RWPE1 (cell line): Measurements from ENCODE around the gene PPY.

ENCODE experiments used
- CTCF ChIA-PET: fragments of 350-600 bp; sonication (Branson Sonifier 250); formaldehyde crosslinking; extraction: SDS; loops from one replicate; lab custom pipeline; 2021; lab: Yijun Ruan, JAX
- POLR2A ChIA-PET: fragments of 400-600 bp; formaldehyde crosslinking; extraction: SDS; loops from one replicate; lab custom pipeline; 2020; ENCODE audit warnings: antibody characterized with exemption; ENCODE audit not compliant: low non-redundant PET; lab: Yijun Ruan, JAX
- DNase-seq: peaks from one replicate; pipeline ENCODE4 v3.0.0; 2012; ENCODE audit warnings: low spot score
- H3K27ac ChIP-seq: fragments of 450-650 bp; 2 replicates; pipeline ENCODE4 v1.5.1; 2017
- TF ChIP-seq, protein P1 (sequence below): fragments of 450-650 bp; conservative IDR thresholded peaks from 2 replicates; pipeline ENCODE4 v1.5.1; 2017; ENCODE audit warnings: low read depth, mild to moderate bottlenecking

PPY gene, protein sequence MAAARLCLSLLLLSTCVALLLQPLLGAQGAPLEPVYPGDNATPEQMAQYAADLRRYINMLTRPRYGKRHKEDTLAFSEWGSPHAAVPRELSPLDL

DNA sequence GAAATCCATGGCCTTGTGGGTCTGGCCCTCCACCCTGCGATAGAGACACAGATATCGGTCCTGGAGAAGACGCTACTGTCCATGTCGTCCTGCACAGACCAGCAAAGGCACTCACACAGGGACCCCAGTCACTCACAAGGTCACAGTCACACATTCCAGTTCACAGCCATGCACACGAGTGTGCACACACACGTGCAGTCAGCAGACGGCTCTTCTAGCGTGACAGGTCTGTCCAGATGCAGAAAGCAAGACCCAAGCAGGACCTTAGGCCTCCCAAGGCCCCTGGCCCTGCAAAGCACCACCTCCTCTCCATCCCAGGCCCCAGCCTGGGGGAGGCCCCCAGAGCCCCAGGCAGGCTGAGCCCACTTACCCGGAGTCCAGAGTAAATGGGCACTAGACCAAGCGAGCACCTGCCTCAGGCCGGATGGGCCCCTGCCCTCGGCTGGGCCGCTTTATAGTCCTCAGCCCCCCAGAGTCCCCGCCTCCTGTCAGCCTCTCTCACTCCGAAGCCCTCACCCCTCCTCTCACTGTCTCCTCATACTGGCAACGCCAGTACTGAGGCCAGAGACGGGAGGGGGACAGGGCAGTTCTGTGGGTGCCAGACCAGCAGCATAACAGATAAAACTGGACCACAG lies at the start of gene PPY:
Gene PPY (minus strand): TSS at position 426 of the 635 bp plus-strand sequence. CDS start 822 bp downstream, outside the sequence.
- CTCF ChIA-PET: interaction anchor here (1.0 kb wide), 1 partner anchor 16 kb away, joined by 3 read pairs; no protein-coding TSS in a partner anchor
- no peak within 1 kb of the TSS for H3K27ac ChIP-seq
- DNase-seq: no peak
- TF ChIP-seq, protein P1, sequence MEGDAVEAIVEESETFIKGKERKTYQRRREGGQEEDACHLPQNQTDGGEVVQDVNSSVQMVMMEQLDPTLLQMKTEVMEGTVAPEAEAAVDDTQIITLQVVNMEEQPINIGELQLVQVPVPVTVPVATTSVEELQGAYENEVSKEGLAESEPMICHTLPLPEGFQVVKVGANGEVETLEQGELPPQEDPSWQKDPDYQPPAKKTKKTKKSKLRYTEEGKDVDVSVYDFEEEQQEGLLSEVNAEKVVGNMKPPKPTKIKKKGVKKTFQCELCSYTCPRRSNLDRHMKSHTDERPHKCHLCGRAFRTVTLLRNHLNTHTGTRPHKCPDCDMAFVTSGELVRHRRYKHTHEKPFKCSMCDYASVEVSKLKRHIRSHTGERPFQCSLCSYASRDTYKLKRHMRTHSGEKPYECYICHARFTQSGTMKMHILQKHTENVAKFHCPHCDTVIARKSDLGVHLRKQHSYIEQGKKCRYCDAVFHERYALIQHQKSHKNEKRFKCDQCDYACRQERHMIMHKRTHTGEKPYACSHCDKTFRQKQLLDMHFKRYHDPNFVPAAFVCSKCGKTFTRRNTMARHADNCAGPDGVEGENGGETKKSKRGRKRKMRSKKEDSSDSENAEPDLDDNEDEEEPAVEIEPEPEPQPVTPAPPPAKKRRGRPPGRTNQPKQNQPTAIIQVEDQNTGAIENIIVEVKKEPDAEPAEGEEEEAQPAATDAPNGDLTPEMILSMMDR: no peak
- POLR2A ChIA-PET: no interaction called here

DNA sequence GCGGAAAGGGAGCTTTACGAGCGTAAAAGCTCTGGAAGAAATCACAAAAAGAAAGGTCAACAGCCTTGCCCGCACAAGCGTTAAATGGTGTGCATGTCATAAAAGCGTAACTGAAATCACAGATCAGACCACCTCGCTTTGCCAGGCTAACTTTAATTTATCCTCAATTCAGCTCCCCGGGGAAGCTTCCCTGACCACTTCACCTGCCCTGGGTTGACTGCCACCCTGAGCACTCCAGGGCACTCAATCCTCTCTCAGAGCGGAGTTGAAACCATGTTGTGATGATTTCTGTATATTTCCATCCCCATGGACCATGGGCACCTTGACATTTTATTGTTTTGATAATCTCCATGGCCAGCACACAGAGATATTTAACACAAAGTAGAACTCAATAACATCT lies 46.0 kb upstream of the PPY start:
- ChIA-PET CTCF (interaction anchor here (0.6 kb wide), 1 partner anchor 69 kb away, joined by 3 read pairs; no protein-coding TSS in a partner anchor), POLR2A (no interaction called here)
- no peak overlapping the region for H3K27ac ChIP-seq
- no peak for DNase-seq
- TF ChIP-seq, protein P1: no peak

DNA sequence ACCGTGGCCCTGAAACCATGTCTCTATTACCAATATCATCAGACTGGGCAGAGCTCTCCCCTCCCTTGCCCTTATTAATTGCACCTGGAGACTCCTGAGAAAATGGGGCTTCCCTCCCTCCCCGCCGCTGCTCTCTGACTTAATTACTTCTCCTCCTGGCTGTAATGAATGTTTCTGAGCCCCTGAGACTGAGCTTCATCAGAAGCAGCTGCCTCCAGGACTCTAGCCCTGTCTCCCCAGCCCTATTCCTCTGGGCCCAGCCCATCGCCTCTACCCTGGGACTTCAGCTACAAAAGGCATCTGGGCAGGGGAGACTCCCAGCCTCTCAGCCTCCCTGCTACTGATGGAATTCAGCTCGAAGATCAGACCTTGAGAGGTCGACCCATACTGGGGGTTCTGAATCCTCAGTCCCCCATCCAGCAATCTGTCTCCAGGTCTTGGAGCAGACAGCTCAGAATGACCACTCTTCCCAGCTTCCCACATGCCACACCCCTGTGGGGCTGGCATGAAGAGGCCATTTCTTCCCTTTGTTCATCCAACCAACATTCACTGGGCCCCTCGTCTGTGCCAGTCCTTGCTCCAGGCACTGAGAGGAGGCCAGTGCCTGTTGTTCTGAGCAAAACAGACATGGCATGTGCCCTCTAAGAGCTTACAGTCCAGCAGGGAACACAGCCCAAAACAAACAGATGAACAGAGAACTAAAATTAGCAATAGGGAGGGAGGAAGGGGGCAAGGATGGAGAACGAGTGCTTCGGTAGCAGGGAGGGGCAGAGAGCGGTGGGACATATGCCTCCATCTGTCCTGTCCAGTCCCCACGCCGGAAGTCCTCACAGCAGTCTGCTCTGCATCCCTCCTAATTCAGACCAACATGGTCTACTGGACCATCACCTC lies 45.1 kb upstream of the PPY start:
- POLR2A ChIA-PET: no interaction called here
- DNase-seq: no peak
- TF ChIP-seq, protein P1: no peak
- H3K27ac ChIP-seq: no peak overlapping the region
- CTCF ChIA-PET: interaction anchor here (0.6 to 0.8 kb wide), 2 partner anchors 14 to 68 kb away, joined by 3 read pairs; no protein-coding TSS in a partner anchor

DNA sequence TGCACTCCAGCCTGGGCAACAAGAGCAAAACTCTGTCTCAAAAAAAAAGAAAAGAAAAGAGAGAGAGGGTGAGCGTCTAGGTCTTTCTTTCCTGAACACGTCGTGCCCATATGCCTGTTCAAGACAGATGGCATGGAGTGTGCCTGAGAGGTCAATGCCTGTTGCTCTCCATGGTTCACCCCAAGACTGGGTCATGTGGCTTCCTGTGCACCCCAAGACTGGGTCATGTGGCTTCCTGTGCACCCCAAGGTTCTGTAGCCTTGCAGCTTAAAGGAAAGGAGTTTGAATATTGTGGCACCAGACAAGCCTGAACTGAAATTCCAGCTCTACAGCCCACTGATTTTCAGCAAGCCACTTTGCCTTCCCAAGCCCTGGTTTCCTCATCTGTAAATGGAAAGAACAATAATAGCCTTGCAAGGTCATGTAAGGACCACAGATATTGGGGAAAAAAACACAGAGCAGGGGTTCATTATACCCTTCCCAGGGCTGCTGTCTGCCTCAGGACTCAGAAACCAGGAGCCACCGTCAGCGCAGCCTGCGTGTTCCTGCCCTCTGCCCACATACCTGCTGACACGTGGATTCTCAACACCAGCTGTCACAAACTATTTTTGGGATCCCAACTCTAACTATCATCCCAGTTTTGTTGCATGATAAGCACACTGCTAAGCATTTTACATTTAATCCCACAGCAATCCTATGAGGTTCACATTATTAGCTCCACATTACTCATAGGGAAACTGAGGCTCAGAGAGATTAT lies 44.1 kb upstream of the PPY start:
- ChIA-PET POLR2A (no interaction called here), CTCF (no interaction called here)

DNA sequence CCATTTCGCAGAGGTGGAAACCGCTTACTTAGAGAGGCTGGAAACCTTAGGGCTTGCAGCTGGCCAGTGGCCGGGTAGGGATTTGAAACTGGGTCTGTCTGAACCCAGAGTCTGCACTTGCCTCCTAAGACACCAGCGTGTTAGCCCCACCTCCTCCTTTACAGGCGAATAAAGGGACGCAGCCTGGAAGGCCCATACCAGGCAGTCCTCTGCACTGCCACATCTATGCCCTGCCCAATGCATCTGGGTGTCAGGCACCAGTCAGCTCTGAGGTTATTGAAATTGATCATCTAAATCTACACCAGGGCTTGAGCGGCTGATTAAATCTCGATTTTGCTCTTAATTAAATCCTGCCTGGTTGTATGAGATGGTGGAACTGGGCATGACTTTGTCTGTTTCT lies 42.2 kb upstream of the PPY start:
- DNase-seq: no peak
- TF ChIP-seq, protein P1: no peak
- ChIA-PET POLR2A (no interaction called here), CTCF (interaction anchor here (0.6 kb wide), 1 partner anchor 46 kb away, joined by 4 read pairs; no protein-coding TSS in a partner anchor)
- no peak overlapping the region for H3K27ac ChIP-seq

More for the DNA sequence above, 44.1 kb upstream of the PPY start:
- TF ChIP-seq, protein P1: no peak
- H3K27ac ChIP-seq: no peak overlapping the region
- DNase-seq: no peak
